DOHH2 (cell line): ENCODE measurements around the gene OR52D1.

Experiments
- H3F3A ChIP-seq: fragments of 200-600 bp; sonication (generic), shearing (Covaris generic); 2 replicates; pipeline ENCODE4 v1.6.0; 2016; ENCODE audit warnings: antibody characterized with exemption, mild to moderate bottlenecking; ENCODE audit not compliant: control insufficient read depth, insufficient read depth
- H3K27ac ChIP-seq: fragments of 200-600 bp; sonication (generic); 2 replicates; pipeline ENCODE4 v1.5.1; 2014; ENCODE audit warnings: low read depth, mild to moderate bottlenecking, low read length, moderate library complexity
- H3K27me3 ChIP-seq: fragments of 200-600 bp; sonication (generic); 2 replicates; pipeline ENCODE4 v1.6.1; 2014; ENCODE audit warnings: mild to moderate bottlenecking, low read length, mixed read lengths; ENCODE audit not compliant: control insufficient read depth
- H3K36me3 ChIP-seq: fragments of 200-600 bp; sonication (generic); 2 replicates; pipeline ENCODE4 v1.6.1; 2014; ENCODE audit warnings: mild to moderate bottlenecking, low read length, moderate library complexity, mixed read lengths; ENCODE audit not compliant: control insufficient read depth
- H3K4me1 ChIP-seq: fragments of 200-600 bp; sonication (generic); 2 replicates; pipeline ENCODE4 v1.6.1; 2014; ENCODE audit warnings: mild to moderate bottlenecking, low read length, mixed read lengths; ENCODE audit not compliant: control insufficient read depth
- H3K4me2 ChIP-seq: fragments of 200-600 bp; sonication (generic); 2 replicates; pipeline ENCODE4 v1.6.0; 2014; ENCODE audit warnings: mild to moderate bottlenecking, low read length, moderate library complexity
- H3K4me3 ChIP-seq: fragments of 200-600 bp; sonication (generic); 2 replicates; pipeline ENCODE4 v1.5.1; 2014; ENCODE audit warnings: mild to moderate bottlenecking, low read length, mixed read lengths
- H3K79me2 ChIP-seq: fragments of 200-600 bp; sonication (generic); 2 replicates; pipeline ENCODE4 v1.6.1; 2014; ENCODE audit warnings: mild to moderate bottlenecking, low read length, mixed read lengths; ENCODE audit not compliant: control insufficient read depth
- H3K9me2 ChIP-seq: fragments of 200-600 bp; sonication (generic); replicated peaks from 2 replicates; pipeline ENCODE4 v1.6.1; 2014; ENCODE audit warnings: mild to moderate bottlenecking, low read length, mixed read lengths; ENCODE audit not compliant: control insufficient read depth
- H3K9me3 ChIP-seq: fragments of 200-600 bp; sonication (generic); 2 replicates; pipeline ENCODE4 v1.6.1; 2014; ENCODE audit warnings: antibody characterized with exemption, low read length, mixed read lengths; ENCODE audit not compliant: control insufficient read depth, insufficient read depth
- H4K20me1 ChIP-seq: fragments of 200-600 bp; sonication (generic); 2 replicates; pipeline ENCODE4 v1.6.0; 2014; ENCODE audit warnings: low read depth, mild to moderate bottlenecking, antibody characterized with exemption, low read length, moderate library complexity; ENCODE audit not compliant: control insufficient read depth, insufficient read depth
- EZH2phosphoT487 ChIP-seq: fragments of 200-600 bp; sonication (generic); IDR thresholded peaks from 2 replicates; pipeline ENCODE4 v1.6.1; 2017; ENCODE audit warnings: borderline replicate concordance, mild to moderate bottlenecking, antibody characterized with exemption, low read length, moderate library complexity, mixed read lengths
- TF ChIP-seq, protein P1 (sequence below): fragments of 200-600 bp; sonication (generic); IDR thresholded peaks from one replicate; pipeline ENCODE4 v1.5.1; 2014; ENCODE audit warnings: antibody characterized with exemption, mild to moderate bottlenecking, low read depth, low read length; ENCODE audit not compliant: poor library complexity, severe bottlenecking

Gene OR52D1

DNA sequence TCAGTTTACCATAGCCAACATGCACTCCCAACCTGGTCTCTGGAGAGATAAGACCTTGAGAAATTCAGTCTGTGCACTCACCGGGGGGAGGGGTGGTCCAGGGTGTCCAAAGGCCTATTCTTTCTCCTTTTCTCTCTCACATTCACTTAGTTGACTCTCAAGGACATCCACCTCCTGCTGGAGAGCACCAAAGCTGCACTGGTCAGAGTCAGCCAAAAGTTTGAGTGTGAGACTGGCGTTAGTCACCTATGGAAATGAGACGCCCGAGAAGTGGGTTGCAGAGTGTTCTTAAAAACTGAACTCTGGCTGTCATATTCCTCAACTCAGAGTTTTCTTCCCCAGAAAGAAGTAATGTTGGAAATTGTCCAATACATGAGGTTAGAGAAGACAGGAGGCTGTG is 33.1 kb downstream of the OR52D1 start:
- Histone ChIP-seq H3K27ac (no peak overlapping the region), H3K9me3 (no peaks in the 10 kb centered on the region), H4K20me1 (no peaks in the 10 kb centered on the region), H3K4me2 (no peak overlapping the region), H3F3A (no peaks in the 10 kb centered on the region), H3K36me3 (no peaks in the 10 kb centered on the region), H3K27me3 (no peaks in the 10 kb centered on the region), H3K4me3 (no peak overlapping the region), H3K79me2 (no peaks in the 10 kb centered on the region), H3K4me1 (no peaks in the 10 kb centered on the region), H3K9me2 (no peaks in the 10 kb centered on the region)
- TF ChIP-seq EZH2phosphoT487 = no peak
- TF ChIP-seq, protein P1, sequence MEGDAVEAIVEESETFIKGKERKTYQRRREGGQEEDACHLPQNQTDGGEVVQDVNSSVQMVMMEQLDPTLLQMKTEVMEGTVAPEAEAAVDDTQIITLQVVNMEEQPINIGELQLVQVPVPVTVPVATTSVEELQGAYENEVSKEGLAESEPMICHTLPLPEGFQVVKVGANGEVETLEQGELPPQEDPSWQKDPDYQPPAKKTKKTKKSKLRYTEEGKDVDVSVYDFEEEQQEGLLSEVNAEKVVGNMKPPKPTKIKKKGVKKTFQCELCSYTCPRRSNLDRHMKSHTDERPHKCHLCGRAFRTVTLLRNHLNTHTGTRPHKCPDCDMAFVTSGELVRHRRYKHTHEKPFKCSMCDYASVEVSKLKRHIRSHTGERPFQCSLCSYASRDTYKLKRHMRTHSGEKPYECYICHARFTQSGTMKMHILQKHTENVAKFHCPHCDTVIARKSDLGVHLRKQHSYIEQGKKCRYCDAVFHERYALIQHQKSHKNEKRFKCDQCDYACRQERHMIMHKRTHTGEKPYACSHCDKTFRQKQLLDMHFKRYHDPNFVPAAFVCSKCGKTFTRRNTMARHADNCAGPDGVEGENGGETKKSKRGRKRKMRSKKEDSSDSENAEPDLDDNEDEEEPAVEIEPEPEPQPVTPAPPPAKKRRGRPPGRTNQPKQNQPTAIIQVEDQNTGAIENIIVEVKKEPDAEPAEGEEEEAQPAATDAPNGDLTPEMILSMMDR = no peak

DNA sequence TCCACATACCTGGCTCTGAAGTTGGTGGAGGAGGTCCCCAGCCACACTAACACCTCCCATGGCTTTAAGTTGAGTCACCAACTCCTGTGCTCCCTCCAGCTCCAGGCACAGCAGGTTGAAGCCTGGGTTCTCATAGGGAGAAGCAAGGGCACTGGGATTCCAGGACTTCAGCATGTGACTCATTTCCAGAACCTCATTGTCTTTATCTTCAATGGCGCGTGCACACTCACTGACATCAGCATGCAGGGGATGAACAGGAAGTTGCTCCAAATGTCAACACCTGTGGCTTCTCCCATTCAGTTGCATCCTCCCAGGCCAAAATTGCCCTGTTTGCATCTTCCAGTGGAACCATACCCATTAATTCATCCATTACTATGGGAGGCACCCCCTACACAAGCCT is 33.8 kb downstream of the OR52D1 start:
- H3F3A ChIP-seq = no peaks in the 10 kb centered on the region
- H3K36me3 ChIP-seq = no peaks in the 10 kb centered on the region
- H3K27me3 ChIP-seq = no peaks in the 10 kb centered on the region
- H3K27ac ChIP-seq = no peak overlapping the region
- no peaks in the 10 kb centered on the region for H3K9me3 ChIP-seq
- H3K4me3 ChIP-seq = no peak overlapping the region
- no peaks in the 10 kb centered on the region for H3K4me1 ChIP-seq
- no peaks in the 10 kb centered on the region for H3K9me2 ChIP-seq
- H3K79me2 ChIP-seq = no peaks in the 10 kb centered on the region
- no peak overlapping the region for H3K4me2 ChIP-seq
- no peak for TF ChIP-seq EZH2phosphoT487
- TF ChIP-seq, protein P1 = no peak
- no peaks in the 10 kb centered on the region for H4K20me1 ChIP-seq

DNA sequence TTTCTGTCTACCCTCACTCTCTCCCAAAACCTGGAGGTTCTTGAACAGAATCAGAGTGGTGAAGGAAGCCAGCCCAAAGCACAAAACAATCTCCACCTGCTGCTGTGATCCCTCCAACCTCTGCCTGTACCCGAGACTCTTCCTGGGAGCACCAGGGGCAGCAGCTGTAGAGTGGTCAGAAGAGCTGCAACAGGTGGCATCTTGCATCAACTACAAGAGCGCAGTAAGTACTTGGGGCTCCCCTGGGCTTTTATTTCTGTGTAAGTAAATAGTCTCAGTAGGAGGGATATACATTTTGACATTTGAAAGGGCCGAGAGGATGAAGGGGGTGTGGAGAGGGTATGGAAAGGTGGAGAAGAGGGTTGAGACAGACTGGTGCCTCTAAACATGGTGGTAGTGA is 36.3 kb downstream of the OR52D1 start:
- Histone ChIP-seq H3K79me2 (no peaks in the 10 kb centered on the region), H3K27ac (no peak overlapping the region), H3K4me3 (no peak overlapping the region), H3K36me3 (no peaks in the 10 kb centered on the region), H3K4me2 (no peak overlapping the region), H4K20me1 (no peaks in the 10 kb centered on the region), H3K9me2 (no peaks in the 10 kb centered on the region), H3F3A (no peaks in the 10 kb centered on the region), H3K27me3 (no peaks in the 10 kb centered on the region), H3K9me3 (no peaks in the 10 kb centered on the region), H3K4me1 (no peaks in the 10 kb centered on the region)
- TF ChIP-seq, protein P1 = no peak
- TF ChIP-seq EZH2phosphoT487 = no peak

DNA sequence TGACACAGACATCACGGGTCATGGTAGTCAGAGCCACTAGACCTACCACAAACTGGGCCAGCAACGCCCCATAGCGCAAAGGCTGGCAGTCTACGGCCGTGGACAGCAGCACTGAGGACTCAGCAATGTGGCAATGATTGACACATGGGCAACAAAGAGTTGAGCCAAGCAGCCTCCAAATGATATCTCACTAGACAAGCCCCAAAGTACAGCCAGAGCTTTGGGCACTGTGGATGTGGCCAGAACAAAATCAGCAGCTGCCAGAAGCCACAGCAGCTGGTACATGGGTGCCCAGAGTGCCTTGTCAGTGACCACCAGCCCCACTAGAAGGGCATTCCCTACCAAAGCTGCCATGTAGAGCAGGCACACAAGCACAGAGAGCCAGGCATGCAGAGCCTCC is 39.2 kb downstream of the OR52D1 start:
- no peaks in the 10 kb centered on the region for H3K27me3 ChIP-seq
- no peaks in the 10 kb centered on the region for H3K36me3 ChIP-seq
- no peaks in the 10 kb centered on the region for H3K9me2 ChIP-seq
- no peak overlapping the region for H3K4me2 ChIP-seq
- no peaks in the 10 kb centered on the region for H3K9me3 ChIP-seq
- no peak overlapping the region for H3K27ac ChIP-seq
- H3F3A ChIP-seq = no peaks in the 10 kb centered on the region
- H3K4me3 ChIP-seq = no peak overlapping the region
- H4K20me1 ChIP-seq = no peaks in the 10 kb centered on the region
- TF ChIP-seq, protein P1 = no peak
- TF ChIP-seq EZH2phosphoT487 = no peak
- no peaks in the 10 kb centered on the region for H3K79me2 ChIP-seq
- H3K4me1 ChIP-seq = no peaks in the 10 kb centered on the region
